Measurements from ENCODE around the gene WWC2.
A peak's percentile ranks its signal among the peaks of the same experiment; 100 is the strongest.

Gene WWC2

DNA sequence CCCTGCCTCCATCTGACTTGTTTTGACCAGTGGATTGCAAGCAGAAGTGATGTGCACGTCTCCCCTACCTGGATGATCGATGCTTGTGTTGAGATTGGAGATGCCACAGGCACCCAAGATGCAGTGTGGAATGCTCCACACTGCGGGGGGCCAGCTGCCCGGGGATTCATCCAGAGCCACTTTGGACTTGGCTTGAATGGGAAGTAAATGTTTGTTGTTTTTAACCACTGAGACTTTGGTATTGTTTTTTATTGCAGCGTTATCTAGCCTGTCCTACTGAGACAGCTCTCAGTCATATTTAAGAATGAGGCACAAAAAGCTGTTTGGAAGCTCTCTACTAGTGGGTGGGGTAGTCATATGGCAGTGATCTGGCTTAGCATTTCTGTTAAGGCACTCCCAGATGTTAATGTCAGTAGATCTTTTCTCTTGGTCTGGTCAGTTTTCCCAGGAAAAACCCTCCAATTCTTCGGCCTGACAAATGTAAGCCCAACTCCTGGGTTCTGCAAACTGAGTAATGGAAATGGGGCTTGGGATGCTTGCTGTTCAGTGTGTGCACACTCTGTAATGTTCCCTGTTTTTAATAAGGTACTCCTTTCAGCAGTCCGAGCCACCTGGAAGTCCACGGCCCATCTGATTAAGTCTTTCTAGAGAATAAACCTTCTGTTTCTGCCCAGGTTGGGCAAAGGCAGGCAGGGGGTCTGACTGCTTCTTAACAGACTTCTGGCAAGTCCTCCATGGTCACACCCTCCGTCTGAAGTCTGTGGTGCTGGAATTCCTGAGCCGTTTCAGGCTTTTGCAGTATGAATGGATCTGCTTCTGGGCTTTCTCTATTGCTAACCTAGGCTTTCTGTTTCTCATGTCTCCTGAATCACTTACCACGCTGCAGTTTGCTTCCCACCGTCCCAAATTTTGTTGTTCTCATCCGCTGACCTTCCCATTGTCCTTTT, 74.8 kb downstream of the WWC2 start:
- no peak for DNase-seq

DNA sequence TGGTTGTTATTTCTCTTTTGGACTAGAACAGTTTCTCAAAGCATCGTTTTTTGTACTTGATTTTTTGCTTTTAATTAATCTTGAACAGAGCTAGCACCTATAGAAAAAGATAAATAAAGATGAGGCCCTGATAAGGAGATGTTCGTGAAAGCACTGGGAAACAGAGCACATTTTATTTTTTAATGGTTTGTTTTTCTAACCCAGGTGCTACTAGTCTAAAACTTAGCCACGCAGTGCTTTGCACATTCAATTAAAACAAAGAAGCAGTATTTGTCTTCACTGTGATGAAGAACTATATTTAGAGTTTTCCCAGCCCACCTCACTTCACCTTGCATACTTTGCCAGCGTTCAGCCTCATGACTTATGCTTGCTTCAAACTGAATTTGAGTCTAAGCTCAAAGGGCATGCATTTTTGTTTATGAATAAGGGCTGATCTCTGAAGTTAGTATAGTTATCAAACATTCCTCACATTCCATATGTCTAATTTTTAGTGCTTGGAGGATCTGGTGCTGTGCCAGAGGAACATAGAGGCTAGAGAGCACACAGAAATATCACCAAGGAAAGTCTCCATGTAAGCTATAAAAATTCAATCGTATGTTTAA, 76.7 kb downstream of the WWC2 start:
- no peak for DNase-seq

DNA sequence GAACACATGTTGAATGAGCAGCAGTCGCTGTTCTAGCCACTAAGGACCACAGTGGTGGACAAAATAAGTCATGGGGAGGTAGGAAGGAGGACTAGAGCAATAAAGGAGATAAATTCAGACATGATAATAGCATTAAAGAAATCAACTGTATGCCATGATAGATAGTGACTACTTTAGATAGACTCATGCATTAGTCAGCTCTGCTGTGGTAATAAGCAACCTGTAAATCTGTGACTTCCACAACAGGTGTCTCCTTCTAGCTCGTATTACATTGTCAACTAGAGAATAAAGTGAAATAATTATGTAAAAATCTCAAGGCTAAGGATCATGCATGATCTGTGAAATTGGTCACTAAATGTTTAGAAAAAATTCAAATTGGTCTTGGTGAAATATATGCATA, 77.9 kb downstream of the WWC2 start:
- no peak for DNase-seq

DNA sequence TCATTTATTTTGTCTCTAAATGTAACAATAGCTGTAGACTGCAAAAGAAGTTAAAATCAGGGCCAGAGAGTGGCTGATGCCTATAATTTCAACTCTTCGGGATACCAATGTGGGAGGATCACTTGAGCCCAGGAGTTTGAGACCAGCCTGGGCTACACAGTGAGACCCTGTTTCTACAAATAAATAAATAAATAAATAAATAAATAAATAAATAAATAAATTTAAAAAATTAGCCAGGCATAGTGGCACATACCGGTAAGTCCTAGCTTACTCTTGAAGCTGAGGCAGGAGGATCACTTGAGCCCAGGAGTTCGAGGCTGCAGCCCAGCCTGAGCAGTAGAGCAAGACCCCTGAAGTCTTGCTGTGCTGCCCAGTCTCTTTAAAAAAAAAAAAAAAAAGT, 79.1 kb downstream of the WWC2 start:
- no peak for DNase-seq

- DNase-seq: no peak
These were observed 81.0 kb downstream of the WWC2 start for GRCh38 chr4:183180096-183180495.

- DNase-seq: no peak
These were observed 81.6 kb downstream of the WWC2 start for GRCh38 chr4:183180621-183181020.

DNA sequence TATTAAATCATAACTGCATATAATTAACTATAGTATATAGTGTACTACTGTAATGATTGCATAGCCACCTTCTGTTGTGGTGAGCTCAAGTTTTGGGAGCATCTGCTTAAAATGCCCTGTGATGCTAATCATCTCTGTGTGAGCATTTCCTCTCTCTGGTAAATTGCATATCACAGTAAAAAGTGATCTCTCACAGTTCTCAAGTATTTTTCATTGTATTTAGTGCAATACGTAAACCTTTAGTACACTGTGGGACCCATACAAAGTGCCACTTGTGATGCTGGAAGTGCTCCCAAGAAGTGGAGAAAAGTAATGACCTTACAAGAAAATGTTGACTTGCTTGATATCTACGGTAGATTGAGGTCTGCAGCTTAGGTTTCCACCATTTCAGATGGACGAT, 82.0 kb downstream of the WWC2 start:
- DNase-seq: no peak

DNA sequence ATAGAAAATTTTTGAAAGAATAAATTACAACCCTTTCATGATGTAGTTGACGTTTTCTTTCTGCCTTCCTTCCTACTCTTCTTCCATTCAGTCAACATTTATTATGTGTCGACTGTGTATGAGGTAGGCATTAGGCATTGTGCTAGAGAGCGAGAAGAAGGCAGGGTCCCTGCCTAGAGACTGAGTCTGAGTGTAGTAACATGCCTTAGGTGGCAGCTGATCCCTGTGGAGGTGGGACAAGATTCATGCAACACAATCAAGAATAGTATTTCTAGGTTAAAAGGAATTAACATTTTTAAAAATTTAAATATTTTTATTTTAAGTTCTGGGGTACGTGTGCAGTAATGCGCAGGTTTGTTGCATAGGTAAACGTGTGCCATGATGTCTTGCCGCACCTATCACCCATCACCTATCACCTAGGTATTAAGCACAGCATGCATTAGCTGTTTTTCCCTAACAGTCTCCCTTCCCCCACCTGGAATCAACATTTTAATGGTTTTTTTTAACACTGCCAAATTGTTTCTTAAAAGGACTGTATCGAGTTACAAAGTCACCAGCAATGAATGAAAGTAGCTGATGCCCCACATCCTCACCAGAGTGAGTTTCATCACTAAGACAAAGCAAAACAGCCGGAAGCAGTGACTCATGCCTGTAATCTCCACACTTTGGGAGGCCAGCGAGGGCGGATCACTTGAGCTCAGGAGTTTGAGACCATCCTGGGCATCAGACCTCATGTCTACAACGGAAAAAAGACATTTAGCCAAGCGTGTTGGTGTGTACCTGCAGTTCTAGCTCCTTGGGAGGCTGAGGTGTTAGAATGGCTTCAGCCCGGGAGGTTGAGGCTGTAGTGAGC, 84.0 kb downstream of the WWC2 start:
- peak; percentile 65 for DNase-seq

GRCh38 chr4:183183906-183184535, 85.0 kb downstream of the WWC2 start:
- DNase-seq: no peak

DNA sequence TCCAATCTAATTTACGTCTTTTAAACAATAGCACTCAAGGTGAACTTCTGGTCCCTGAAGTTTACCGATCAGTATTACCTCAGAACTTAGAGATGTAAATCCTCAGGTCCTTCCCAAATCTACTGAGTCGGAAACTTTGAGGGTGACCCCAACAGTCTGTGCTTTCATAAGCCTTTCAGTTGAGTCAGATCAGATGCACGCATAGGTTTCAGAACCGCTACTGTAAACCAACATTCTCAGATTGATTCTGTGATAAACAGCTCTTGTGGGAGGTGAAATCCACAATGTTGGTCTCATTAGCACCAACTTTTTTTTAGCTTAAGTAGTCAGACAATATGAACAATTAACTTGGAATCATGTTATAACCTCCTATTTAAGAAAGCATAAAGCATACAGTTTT, 86.0 kb downstream of the WWC2 start:
- DNase-seq: no peak

- no peak for DNase-seq
These were observed 86.5 kb downstream of the WWC2 start for GRCh38 chr4:183185559-183185958.

DNA sequence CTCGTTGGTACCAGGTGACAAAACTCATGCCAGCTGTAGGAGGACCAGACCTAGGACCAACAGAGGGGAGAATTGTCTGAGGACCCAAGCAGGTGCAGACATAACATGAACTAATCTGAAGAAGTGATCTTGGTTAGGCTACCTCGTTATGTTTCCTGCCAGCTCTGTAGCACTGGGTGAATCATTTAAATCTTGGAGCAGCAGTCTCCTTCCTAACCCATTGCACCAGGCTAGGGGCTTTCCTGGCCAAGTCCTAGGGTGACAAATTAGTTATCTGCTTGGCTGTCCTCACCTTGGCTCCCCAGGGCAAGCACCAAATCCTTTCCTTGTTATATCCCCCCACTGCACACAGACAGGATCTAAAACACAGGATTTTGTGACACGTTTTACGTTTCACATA, 87.8 kb downstream of the WWC2 start:
- no peak for DNase-seq

DNA sequence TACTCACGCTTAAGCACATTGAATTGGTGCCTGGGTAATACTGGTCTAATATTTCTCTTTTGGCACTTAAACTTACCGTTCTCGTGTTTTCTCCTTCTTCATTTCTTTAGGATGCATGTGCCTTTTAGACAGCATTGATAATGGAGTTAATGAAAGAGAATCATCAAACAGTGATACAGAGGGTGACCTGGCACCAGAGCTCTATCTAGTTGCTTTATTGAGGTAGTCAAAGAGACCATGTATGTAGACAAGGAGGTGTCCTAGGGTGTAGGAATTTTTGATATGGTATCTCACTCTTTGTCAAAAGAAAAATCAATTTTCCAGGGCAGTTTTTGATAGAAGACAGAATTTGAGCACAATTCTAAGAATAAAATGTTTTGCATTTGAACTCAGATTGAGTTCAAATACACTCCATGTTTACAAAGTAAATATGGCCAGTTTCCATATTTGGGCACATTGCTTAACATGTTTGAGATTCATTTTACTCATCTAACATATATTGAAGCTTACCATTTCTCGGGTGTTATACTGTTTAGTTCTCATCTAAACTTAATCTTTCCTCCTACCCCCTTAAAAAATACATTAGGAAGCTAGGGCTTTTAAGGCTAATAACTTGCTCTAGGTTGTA, 92.0 kb downstream of the WWC2 start:
- no peak for DNase-seq

DNA sequence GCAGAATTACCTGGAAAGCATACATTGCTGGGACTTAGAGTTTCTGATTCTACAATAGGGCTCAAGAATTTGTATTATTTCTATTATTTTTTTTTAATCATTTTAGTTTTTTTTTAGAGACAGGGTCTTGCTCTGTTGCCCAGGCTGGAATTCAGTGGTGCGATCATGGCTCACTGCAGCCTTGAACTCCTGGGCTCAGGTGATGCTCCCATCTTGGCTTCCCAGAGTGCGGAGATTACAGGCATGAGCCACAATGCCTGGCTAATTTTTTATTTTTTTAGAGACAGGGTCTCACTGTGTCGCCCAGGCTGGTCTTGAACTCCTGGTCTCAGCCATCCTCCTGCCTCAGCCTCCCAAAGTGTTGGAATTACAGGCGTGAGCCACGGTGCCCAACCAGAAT, 92.6 kb downstream of the WWC2 start:
- no peak for DNase-seq

- no peak for DNase-seq
These were observed 93.5 kb downstream of the WWC2 start for GRCh38 chr4:183192571-183192970.

- peak; percentile 66 for DNase-seq
These were observed 94.8 kb downstream of the WWC2 start for GRCh38 chr4:183193730-183194338.

DNA sequence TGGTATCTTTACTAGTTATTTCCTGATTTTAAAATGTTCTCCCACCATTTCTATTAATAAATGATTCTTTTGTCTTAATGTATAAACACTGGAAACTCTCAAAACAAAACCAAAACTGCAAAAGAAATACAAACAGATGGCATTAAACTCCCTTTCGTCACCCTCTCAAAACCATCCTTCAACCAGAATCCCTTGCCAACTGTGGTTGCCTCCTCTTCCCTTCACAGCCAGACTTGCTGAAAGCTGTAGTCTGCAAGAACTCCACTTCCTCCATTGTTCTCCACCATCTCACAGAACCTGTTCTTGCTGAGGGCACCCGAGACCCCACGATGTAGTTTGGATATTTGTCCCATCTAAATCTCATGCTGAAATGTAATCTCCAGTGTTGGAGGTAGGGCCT, 96.5 kb downstream of the WWC2 start:
- peak; percentile 22 for DNase-seq

DNA sequence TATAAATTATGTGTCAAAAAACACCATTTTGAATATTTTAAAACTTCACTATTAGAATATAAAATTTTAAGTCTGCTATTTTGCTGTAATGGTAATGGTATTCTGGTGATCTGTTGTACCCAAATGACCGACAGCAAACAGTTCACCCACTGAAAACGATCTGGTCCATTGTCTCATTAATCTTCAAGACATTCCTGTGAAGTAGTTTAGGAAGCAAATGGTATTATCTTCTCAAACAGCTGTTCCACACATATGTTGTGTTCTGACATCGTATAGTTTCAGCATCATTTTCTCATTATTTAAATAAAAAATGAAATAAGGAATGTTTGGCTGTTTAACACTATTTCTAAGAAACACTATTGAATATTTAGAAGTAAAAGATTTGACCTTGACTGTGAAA, 98.1 kb downstream of the WWC2 start:
- no peak for DNase-seq

- DNase-seq: no peak
These were observed 101.4 kb downstream of the WWC2 start for GRCh38 chr4:183200453-183200852.

GRCh38 chr4:183201331-183201730, 102.3 kb downstream of the WWC2 start:
- no peak for DNase-seq

- no peak for DNase-seq
These were observed 103.5 kb downstream of the WWC2 start for GRCh38 chr4:183202523-183202922.

DNA sequence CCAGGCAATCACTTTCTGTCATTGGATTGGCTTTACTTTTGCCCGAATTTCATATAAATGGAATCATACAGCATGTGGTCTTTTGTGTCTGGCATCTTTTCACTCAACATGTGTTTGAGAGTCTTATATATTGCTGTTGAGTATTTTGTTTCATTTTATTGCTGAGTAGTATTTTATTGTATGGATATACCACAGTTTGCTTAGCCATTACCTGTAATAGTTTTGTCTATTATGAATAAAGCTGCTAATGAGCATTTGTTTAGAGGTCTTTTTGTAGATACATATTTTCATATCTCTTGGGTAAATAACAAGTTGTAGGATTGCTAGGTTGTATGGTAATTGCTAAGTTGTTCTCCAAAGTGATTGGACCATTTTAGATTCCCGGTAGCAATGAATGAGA, 105.7 kb downstream of the WWC2 start:
- no peak for DNase-seq

Measured in suppressor macrophage treated with lipopolysaccharide for 4 hours (primary cell).